Ishikawa (cell line): ENCODE results near the gene CENPV.

Experiments
- CEBPB ChIP-seq: IDR thresholded peaks from 2 replicates; pipeline ENCODE4 v1.6.1; 2012
- CREB1 ChIP-seq: IDR thresholded peaks from 2 replicates; pipeline ENCODE4 v1.6.1; 2012; ENCODE audit warnings: low read depth
- EGR1 ChIP-seq: IDR thresholded peaks from 2 replicates; pipeline ENCODE4 v1.6.1; 2012
- EP300 ChIP-seq: IDR thresholded peaks from 2 replicates; pipeline ENCODE4 v1.6.1; 2012; ENCODE audit warnings: borderline replicate concordance
- FOXM1 ChIP-seq: IDR thresholded peaks from 2 replicates; pipeline ENCODE4 v1.6.1; 2012; ENCODE audit warnings: low read depth, borderline replicate concordance
- NFIC ChIP-seq: IDR thresholded peaks from 2 replicates; pipeline ENCODE4 v1.6.1; 2012
- RAD21 ChIP-seq: IDR thresholded peaks from 2 replicates; pipeline ENCODE4 v1.6.1; 2012; ENCODE audit warnings: low read depth
- REST ChIP-seq: IDR thresholded peaks from 2 replicates; pipeline ENCODE4 v1.6.1; 2012; ENCODE audit warnings: low read depth, mild to moderate bottlenecking
- TAF1 ChIP-seq: IDR thresholded peaks from 2 replicates; pipeline ENCODE4 v1.6.1; 2012; ENCODE audit warnings: low read depth, mild to moderate bottlenecking
- TCF12 ChIP-seq: IDR thresholded peaks from 2 replicates; pipeline ENCODE4 v1.6.1; 2012; ENCODE audit warnings: low read depth
- TEAD4 ChIP-seq: IDR thresholded peaks from 2 replicates; pipeline ENCODE4 v1.6.1; 2012
- USF1 ChIP-seq: IDR thresholded peaks from 2 replicates; pipeline ENCODE4 v1.6.1; 2012
- YY1 ChIP-seq: IDR thresholded peaks from 2 replicates; pipeline ENCODE4 v1.6.1; 2012; ENCODE audit warnings: low read depth
- ZBTB7A ChIP-seq: IDR thresholded peaks from 2 replicates; pipeline ENCODE4 v1.6.1; 2012; ENCODE audit warnings: low read depth
- TF ChIP-seq, protein P1 (sequence below): IDR thresholded peaks from 2 replicates; pipeline ENCODE4 v1.6.1; 2012

CENPV gene

DNA sequence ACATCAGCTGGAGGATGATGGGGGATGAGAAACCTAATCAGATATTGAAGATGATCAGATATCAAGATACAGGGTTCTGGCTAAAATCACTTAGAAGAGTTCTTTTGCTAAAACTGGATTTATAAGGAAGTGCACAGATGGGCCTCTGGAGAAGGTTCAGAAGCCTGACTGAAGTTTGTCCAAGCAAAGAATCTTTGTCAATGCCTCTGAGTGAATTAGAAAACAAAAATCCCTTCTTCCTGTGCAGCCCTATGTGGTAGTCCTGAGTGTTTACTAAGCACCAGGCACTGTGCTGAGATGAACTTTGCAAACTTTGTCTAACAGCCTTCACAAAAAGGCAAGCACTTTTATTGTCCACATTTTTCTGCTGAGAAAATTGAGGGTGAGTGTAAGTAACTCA lies 11.4 kb upstream of the CENPV start:
- TF ChIP-seq CEBPB (no peak), TAF1 (no peak), EGR1 (no peak), USF1 (no peak)

- peak; percentile 76 for TF ChIP-seq RAD21
- TF ChIP-seq NFIC, result no peak
- TF ChIP-seq, protein P1, sequence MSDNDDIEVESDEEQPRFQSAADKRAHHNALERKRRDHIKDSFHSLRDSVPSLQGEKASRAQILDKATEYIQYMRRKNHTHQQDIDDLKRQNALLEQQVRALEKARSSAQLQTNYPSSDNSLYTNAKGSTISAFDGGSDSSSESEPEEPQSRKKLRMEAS, result no peak; the same call in 1 of the 2 replicates
Measured at GRCh38 chr17:16363749-16364536, 10.7 kb upstream of the CENPV start.

DNA sequence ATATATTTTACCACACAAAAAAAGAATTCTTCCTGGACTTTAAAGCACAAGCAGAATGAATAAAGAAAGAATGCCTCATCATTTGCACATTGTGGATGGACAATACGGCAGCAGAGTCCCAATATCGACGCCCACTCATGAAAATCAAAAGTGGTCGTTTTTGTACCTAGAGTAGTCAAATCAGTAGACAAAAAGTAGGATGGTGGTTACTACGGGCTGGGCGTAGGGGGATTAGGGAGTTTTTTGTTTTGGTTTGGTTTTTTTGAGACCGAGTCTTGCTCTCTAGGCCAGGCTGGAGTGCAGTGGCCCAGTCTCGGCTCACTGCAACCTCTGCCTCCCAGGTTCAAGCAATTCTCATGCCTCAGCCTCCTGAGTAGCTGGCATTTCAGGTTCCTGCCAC lies 8.6 kb upstream of the CENPV start:
- TF ChIP-seq CREB1 (no peak), FOXM1 (no peak), CEBPB (no peak), RAD21 (no peak), NFIC (no peak), ZBTB7A (no peak)

GRCh38 chr17:16358394-16358793 lies 5.1 kb upstream of the CENPV start:
- TF ChIP-seq USF1, result no peak
- no peak for TF ChIP-seq CREB1
- no peak for TF ChIP-seq NFIC
- no peak for TF ChIP-seq REST
- no peak for TF ChIP-seq ZBTB7A
- no peak for TF ChIP-seq TCF12
- TF ChIP-seq TEAD4, result no peak
- no peak for TF ChIP-seq RAD21
- TF ChIP-seq CEBPB, result no peak
- TF ChIP-seq YY1, result no peak
- TF ChIP-seq, protein P1, result no peak
- no peak for TF ChIP-seq EP300
- TF ChIP-seq EGR1, result no peak
- TF ChIP-seq TAF1, result no peak
- no peak for TF ChIP-seq FOXM1

- TF ChIP-seq YY1 (no peak), TEAD4 (no peak), EGR1 (no peak), CREB1 (no peak), EP300 (no peak), REST (no peak), FOXM1 (no peak), TCF12 (no peak), TAF1 (no peak), RAD21 (no peak), USF1 (no peak), CEBPB (no peak), ZBTB7A (no peak), NFIC (no peak)
- TF ChIP-seq, protein P1, result no peak
Measured at GRCh38 chr17:16354585-16354984, 1.3 kb upstream of the CENPV start.

GRCh38 chr17:16352667-16353316 lies 477 bp downstream of the CENPV start:
- TF ChIP-seq USF1 (no peak), ZBTB7A (peak; percentile 76; the same call in 1 of the 2 replicates)
